Erythroblast (primary cell): ENCODE results near the gene DZIP1L.

Source experiments
- GATA1 ChIP-seq: IDR thresholded peaks from 2 replicates; pipeline ENCODE4 v1.6.1; 2011; ENCODE audit warnings: low read depth, mild to moderate bottlenecking, control low read depth, low read length, moderate library complexity
- POLR2A ChIP-seq: IDR thresholded peaks from 2 replicates; pipeline ENCODE4 v1.6.1; 2011; ENCODE audit warnings: mild to moderate bottlenecking, low read length

GRCh38 chr3:138079901-138080300, 35.5 kb downstream of the DZIP1L start:
- TF ChIP-seq POLR2A (no peak), GATA1 (no peak)
